Gastroesophageal sphincter (tissue), 3 donors: ENCODE data around the gene RNF213.

Experiments
- CTCF ChIP-seq, 4 experiments: fragments of 200-600 bp in 2 of 4; fragments of 450-650 bp in 2 of 4; sonication (generic) in 1 of 4; IDR thresholded peaks; one replicate each; pipeline ENCODE4 v1.5.1; 2017 to 2019; ENCODE audit warnings: antibody characterized with exemption in 4 of 4, mild to moderate bottlenecking in 2 of 4, moderate library complexity in 2 of 4
- POLR2A ChIP-seq, 2 donors: fragments of 450-650 bp; IDR thresholded peaks; one replicate each; pipeline ENCODE4 v1.6.1; 2017; ENCODE audit warnings: antibody characterized with exemption in 2 of 2, mild to moderate bottlenecking in 2 of 2, moderate library complexity in 1 of 2
- POLR2AphosphoS5 ChIP-seq: sonication (generic); formaldehyde crosslinking; IDR thresholded peaks from one replicate; pipeline ENCODE4 v1.6.1; 2017; ENCODE audit warnings: antibody characterized with exemption

GRCh38 chr17:80352216-80352895 is 91.7 kb downstream of the RNF213 start:
- TF ChIP-seq CTCF (IDR thresholded peaks at IDR 0.05) (no peak), POLR2AphosphoS5 (no peak), POLR2A (IDR thresholded peaks at IDR 0.05) (no peak)
